Smooth muscle cell (in vitro differentiated cells): ENCODE data around the gene SNTG2. TPM values are rescaled to one million over a fixed set of nuclear protein-coding genes. Genes with fewer than 3 reads are reported as not detected.

ENCODE experiments used
- DNase-seq: peaks from one replicate; lab custom pipeline; 2025; ENCODE audit not compliant: unreplicated experiment; lab: John Stamatoyannopoulos, UW
- H2AFZ ChIP-seq: fragments of 200-600 bp; sonication (generic); 2 replicates; pipeline ENCODE4 v1.6.0; 2016; ENCODE audit warnings: antibody characterized with exemption, low read depth, mild to moderate bottlenecking
- H3F3A ChIP-seq: fragments of 200-600 bp; sonication (generic); 2 replicates; pipeline ENCODE4 v1.6.0; 2017; ENCODE audit warnings: antibody characterized with exemption, low read depth
- H3K27ac ChIP-seq: fragments of 200-600 bp; sonication (generic); 2 replicates; pipeline ENCODE4 v1.5.1; 2016; ENCODE audit warnings: low read depth, mild to moderate bottlenecking
- H3K27me3 ChIP-seq: fragments of 200-600 bp; sonication (generic); 2 replicates; pipeline ENCODE4 v1.6.1; 2016; ENCODE audit warnings: low read depth, mild to moderate bottlenecking
- H3K36me3 ChIP-seq: fragments of 200-600 bp; sonication (generic); 2 replicates; pipeline ENCODE4 v1.5.1; 2016; ENCODE audit warnings: low read depth
- H3K4me1 ChIP-seq: fragments of 200-600 bp; sonication (generic); 2 replicates; pipeline ENCODE4 v1.5.1; 2016; ENCODE audit warnings: low read depth
- H3K4me2 ChIP-seq: fragments of 200-600 bp; sonication (generic); 2 replicates; pipeline ENCODE4 v1.6.0; 2016; ENCODE audit warnings: mild to moderate bottlenecking
- H3K4me3 ChIP-seq: fragments of 200-600 bp; sonication (generic); 2 replicates; pipeline ENCODE4 v1.5.1; 2016; ENCODE audit warnings: mild to moderate bottlenecking
- H3K79me2 ChIP-seq: fragments of 200-600 bp; sonication (generic); 2 replicates; pipeline ENCODE4 v1.6.0; 2016; ENCODE audit warnings: low read depth, mild to moderate bottlenecking
- H3K9ac ChIP-seq: fragments of 200-600 bp; sonication (generic); 2 replicates; pipeline ENCODE4 v1.6.0; 2016; ENCODE audit warnings: low read depth
- H3K9me3 ChIP-seq: fragments of 200-600 bp; sonication (generic); replicated peaks from 2 replicates; pipeline ENCODE4 v1.5.1; 2016; ENCODE audit warnings: low read depth
- H4K20me1 ChIP-seq: fragments of 200-600 bp; sonication (generic); 2 replicates; pipeline ENCODE4 v1.6.0; 2016; ENCODE audit warnings: low read depth
- WGBS: methylation state at CpG from one replicate; pipeline ENCODE4 v1.1.7; 2016; ENCODE audit warnings: low lambda C conversion rate; 5-methylcytosine and 5-hydroxymethylcytosine counted together
- polyA plus RNA-seq: library from polyadenylated mRNA; unstranded; fragments of >200 nt; fragmentation: Nextera tagmentation; extraction: Ambion mirVana; gene quantifications from 2 replicates; pipeline ENCODE4 v1.2.1, GENCODE V29; 2016
- total RNA-seq: library from RNA; depleted of rRNA; stranded (reverse); fragments of >200 nt; gene quantifications from 2 replicates; pipeline ENCODE4 v1.2.3, GENCODE V29; 2014
- TF ChIP-seq, protein P1 (sequence below): fragments of 200-600 bp; sonication (generic); IDR thresholded peaks from 2 replicates; pipeline ENCODE4 v1.5.1; 2017; ENCODE audit warnings: borderline replicate concordance, mild to moderate bottlenecking, antibody characterized with exemption; ENCODE audit not compliant: insufficient read depth, poor library complexity, severe bottlenecking

SNTG2 gene
- total and polyA plus RNA-seq, 2 experiments from 2014 or later = 0.56 TPM; not detected in 1

DNA sequence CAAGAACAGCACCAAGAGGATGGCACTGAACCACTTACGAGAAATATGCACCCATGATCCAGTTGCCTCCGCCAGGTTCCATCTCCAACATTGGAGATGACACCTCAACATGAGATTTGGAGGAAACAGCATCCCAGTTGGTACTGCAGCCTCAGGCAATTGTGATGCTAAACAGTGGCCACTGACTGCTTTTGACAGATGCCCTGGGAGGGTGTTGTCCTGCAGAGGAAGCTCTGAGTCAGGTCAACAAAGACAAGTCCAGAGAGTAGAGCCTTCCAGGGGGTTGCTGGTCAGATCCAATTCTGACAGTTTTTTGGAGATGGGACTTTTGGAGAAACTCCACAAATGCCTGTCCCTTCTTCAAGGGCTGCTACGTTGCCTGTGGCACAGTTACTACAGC is 82.4 kb downstream of the SNTG2 start:
- no peaks in the 10 kb centered on the region for H3K27me3 ChIP-seq
- TF ChIP-seq, protein P1, sequence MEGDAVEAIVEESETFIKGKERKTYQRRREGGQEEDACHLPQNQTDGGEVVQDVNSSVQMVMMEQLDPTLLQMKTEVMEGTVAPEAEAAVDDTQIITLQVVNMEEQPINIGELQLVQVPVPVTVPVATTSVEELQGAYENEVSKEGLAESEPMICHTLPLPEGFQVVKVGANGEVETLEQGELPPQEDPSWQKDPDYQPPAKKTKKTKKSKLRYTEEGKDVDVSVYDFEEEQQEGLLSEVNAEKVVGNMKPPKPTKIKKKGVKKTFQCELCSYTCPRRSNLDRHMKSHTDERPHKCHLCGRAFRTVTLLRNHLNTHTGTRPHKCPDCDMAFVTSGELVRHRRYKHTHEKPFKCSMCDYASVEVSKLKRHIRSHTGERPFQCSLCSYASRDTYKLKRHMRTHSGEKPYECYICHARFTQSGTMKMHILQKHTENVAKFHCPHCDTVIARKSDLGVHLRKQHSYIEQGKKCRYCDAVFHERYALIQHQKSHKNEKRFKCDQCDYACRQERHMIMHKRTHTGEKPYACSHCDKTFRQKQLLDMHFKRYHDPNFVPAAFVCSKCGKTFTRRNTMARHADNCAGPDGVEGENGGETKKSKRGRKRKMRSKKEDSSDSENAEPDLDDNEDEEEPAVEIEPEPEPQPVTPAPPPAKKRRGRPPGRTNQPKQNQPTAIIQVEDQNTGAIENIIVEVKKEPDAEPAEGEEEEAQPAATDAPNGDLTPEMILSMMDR = no peak
- H3K9me3 ChIP-seq = no peaks in the 10 kb centered on the region
- no peak overlapping the region for H3K4me3 ChIP-seq
- H3K4me2 ChIP-seq = no peak overlapping the region
- no peaks in the 10 kb centered on the region for H3F3A ChIP-seq
- 89% methylated on average over 3 of the region's 3 CpGs for WGBS
- DNase-seq = no peak
- no peak overlapping the region for H2AFZ ChIP-seq
- no peaks in the 10 kb centered on the region for H3K79me2 ChIP-seq
- H3K36me3 ChIP-seq = no peaks in the 10 kb centered on the region
- H4K20me1 ChIP-seq = no peaks in the 10 kb centered on the region
- H3K27ac ChIP-seq = no peak overlapping the region
- no peaks in the 10 kb centered on the region for H3K4me1 ChIP-seq
- no peak overlapping the region for H3K9ac ChIP-seq

DNA sequence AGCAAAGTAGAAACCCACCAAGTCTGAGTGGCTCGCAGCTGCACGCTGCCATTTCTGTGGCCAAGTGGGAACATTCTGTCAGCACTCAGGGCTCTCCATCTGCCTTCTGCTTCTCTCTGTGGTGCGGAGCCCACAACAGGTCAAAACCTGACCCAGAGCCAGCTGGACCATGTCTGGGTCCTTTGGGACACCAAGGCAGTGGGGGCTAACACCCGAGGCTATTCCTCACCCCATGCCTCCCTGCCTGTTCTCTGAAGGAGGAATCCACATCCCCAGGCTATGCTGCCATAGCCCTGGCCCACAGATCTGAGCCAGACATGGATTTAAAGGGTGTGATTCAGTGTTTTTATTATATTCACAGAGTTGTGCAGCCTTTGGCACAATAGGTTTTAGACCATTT is 86.4 kb downstream of the SNTG2 start:
- no peak for DNase-seq
- Histone ChIP-seq H3K9me3 (no peaks in the 10 kb centered on the region), H3K4me3 (no peak overlapping the region), H3K36me3 (no peaks in the 10 kb centered on the region), H4K20me1 (no peaks in the 10 kb centered on the region), H3K9ac (no peak overlapping the region), H3K4me2 (no peak overlapping the region), H3K27ac (no peak overlapping the region), H2AFZ (no peak overlapping the region), H3F3A (no peaks in the 10 kb centered on the region), H3K79me2 (no peaks in the 10 kb centered on the region), H3K4me1 (no peaks in the 10 kb centered on the region), H3K27me3 (no peaks in the 10 kb centered on the region)
- TF ChIP-seq, protein P1 = no peak
- WGBS = 95% methylated on average over 4 of the region's 4 CpGs

DNA sequence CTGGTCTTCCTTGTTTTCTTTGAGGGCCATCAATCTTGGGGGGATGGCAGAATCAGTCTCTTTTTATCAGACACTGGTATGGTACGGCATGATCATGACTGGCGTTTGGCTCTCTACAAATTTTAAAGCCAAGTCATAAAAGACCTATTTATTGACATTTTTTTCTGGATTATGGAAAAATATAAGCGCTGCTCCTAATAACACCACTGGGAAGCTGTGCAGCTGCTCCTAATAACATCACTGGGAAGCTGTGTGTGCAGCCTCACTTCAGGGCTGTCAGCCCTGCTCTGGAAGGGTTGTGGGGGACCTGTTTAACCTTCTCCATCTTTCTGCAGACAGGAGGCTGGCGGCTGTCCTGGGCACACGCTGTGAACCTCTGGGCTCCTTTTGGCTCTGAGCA is 88.9 kb downstream of the SNTG2 start:
- no peaks in the 10 kb centered on the region for H3K36me3 ChIP-seq
- no peak overlapping the region for H3K4me2 ChIP-seq
- TF ChIP-seq, protein P1 = no peak
- H3K9ac ChIP-seq = no peak overlapping the region
- no peaks in the 10 kb centered on the region for H3F3A ChIP-seq
- H4K20me1 ChIP-seq = no peaks in the 10 kb centered on the region
- H3K79me2 ChIP-seq = no peaks in the 10 kb centered on the region
- H3K27ac ChIP-seq = no peak overlapping the region
- no peak overlapping the region for H3K4me3 ChIP-seq
- H2AFZ ChIP-seq = no peak overlapping the region
- no peaks in the 10 kb centered on the region for H3K9me3 ChIP-seq
- no peaks in the 10 kb centered on the region for H3K4me1 ChIP-seq
- 95% methylated on average over 5 of the region's 5 CpGs for WGBS
- no peak for DNase-seq
- H3K27me3 ChIP-seq = no peaks in the 10 kb centered on the region

DNA sequence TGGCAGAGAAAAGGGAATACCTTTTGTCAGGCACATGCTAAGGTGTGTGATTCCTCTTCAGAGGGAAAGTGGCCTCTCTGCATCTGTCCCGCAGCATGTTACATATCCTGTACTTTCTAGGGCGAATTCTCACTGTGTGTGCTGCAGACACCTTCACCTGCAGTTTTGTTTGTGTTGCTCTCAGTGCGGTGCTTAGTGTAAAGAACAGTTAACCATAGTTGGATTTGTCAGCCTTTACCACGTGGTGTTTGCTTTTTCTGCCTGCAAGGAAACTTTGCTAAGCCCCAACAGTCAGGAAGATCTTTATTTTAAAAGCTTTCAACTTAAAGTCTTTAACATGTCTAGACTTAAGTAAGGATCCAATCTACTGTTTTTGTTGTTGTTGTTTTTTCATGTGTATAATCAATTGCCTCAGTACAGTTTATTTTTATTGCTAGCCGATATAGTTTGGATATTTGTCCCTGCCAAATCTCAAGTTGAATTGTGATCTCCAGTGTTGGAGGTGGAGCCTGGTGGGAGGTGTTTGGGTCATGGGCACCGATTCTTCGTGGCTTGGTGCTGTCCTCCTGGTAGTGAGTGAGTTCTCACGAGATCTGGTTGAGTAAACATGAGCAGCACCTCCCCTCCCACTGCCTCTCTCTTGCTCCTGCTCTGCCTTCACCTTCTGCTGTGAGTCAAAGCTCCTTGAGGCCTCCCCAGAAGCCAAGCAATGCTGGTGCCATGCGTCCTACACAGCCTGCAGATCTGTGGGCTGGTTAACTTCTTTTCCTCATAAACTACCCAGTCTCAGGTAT is 90.6 kb downstream of the SNTG2 start:
- Histone ChIP-seq H3K4me2 (no peak overlapping the region), H2AFZ (no peak overlapping the region), H3K9ac (no peak overlapping the region), H3K4me3 (no peak overlapping the region), H3K4me1 (no peaks in the 10 kb centered on the region), H3K9me3 (no peaks in the 10 kb centered on the region), H3F3A (no peaks in the 10 kb centered on the region), H3K79me2 (no peaks in the 10 kb centered on the region), H3K27me3 (no peaks in the 10 kb centered on the region), H3K27ac (no peak overlapping the region), H4K20me1 (no peaks in the 10 kb centered on the region), H3K36me3 (no peaks in the 10 kb centered on the region)
- WGBS = 87% methylated on average over 9 of the region's 9 CpGs
- DNase-seq = no peak
- TF ChIP-seq, protein P1 = no peak
